Thyroid gland (tissue), 4 donors: ENCODE results near the gene GALNT10.

ENCODE experiments used
- POLR2A ChIP-seq, 2 donors: fragments of 450-650 bp; IDR thresholded peaks; one replicate each; pipeline ENCODE4 v1.6.1; 2017; ENCODE audit warnings: antibody characterized with exemption in 2 of 2, mild to moderate bottlenecking in 2 of 2, moderate library complexity in 1 of 2
- TF ChIP-seq, protein P1 (sequence below), 6 experiments: fragments of 200-600 bp in 3 of 6; fragments of 450-650 bp in 3 of 6; sonication (generic) in 3 of 6; IDR thresholded peaks; one replicate each; pipeline ENCODE4 v1.5.1; 2016 to 2019; ENCODE audit warnings: antibody characterized with exemption in 6 of 6, mild to moderate bottlenecking in 2 of 6, inconsistent platforms in 1 of 6, moderate library complexity in 1 of 6

- TF ChIP-seq, protein P1, sequence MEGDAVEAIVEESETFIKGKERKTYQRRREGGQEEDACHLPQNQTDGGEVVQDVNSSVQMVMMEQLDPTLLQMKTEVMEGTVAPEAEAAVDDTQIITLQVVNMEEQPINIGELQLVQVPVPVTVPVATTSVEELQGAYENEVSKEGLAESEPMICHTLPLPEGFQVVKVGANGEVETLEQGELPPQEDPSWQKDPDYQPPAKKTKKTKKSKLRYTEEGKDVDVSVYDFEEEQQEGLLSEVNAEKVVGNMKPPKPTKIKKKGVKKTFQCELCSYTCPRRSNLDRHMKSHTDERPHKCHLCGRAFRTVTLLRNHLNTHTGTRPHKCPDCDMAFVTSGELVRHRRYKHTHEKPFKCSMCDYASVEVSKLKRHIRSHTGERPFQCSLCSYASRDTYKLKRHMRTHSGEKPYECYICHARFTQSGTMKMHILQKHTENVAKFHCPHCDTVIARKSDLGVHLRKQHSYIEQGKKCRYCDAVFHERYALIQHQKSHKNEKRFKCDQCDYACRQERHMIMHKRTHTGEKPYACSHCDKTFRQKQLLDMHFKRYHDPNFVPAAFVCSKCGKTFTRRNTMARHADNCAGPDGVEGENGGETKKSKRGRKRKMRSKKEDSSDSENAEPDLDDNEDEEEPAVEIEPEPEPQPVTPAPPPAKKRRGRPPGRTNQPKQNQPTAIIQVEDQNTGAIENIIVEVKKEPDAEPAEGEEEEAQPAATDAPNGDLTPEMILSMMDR (IDR thresholded peaks at IDR 0.05) = no peak
- TF ChIP-seq POLR2A (IDR thresholded peaks at IDR 0.05) = no peak
Measured at GRCh38 chr5:154211641-154212390, 21.3 kb downstream of the GALNT10 start.
